Measurements from ENCODE around the gene CNPY1. TPM values are rescaled to one million over a fixed set of nuclear protein-coding genes. Genes with fewer than 3 reads are reported as not detected.

CNPY1 gene
- total RNA-seq, 1 experiment from 2014 or later = not detected

DNA sequence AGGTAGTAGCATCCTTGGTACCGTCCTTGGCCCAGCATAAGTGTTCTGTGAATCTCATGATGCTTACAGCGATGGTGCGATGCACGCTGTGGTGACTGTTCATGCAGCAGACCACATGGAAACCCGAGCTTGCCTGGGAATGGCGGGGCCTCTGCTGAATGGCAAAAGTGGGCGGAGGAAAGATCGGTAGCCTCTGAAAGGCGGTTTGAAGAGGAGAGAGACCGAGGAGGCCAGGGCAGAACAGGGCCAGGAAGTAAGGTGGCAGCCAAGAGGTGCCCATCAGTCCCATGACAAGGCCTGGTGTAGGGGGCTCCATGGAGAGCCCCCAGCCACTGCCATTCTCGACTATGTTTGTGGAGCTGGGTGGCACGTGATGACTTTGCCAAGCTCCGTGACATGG lies 33.2 kb upstream of the CNPY1 start:
- Histone ChIP-seq H3K4me1 (ENCODE audit: insufficient read depth, low read length) (no peaks in the 10 kb centered on the region), H4K20me1 (ENCODE audit: control insufficient read depth, insufficient read depth, insufficient read length) (no peaks in the 10 kb centered on the region), H3K23me2 (ENCODE audit: insufficient read length, low read depth, low read length, poor library complexity, severe bottlenecking) (no peaks in the 10 kb centered on the region), H2AFZ (ENCODE audit: low read length) (no peak overlapping the region), H2BK20ac (ENCODE audit: low read depth, low read length, poor library complexity, severe bottlenecking) (no peak overlapping the region), H4K8ac (replicated peaks; ENCODE audit: insufficient read length, low read depth, low read length) (no peak overlapping the region), H3K27ac (ENCODE audit: insufficient read length, low read depth, low read length) (no peak overlapping the region), H3K14ac (ENCODE audit: insufficient read depth, low read length) (peak overlapping the region; percentile 8; the same call in 1 of the 2 replicates), H3K27me3 (ENCODE audit: insufficient read depth, low read length) (no peaks in the 10 kb centered on the region), H2BK15ac (ENCODE audit: low read depth, low read length) (no peak overlapping the region), H2AK5ac (ENCODE audit: insufficient read length, low read length) (no peak overlapping the region), H3K4me2 (ENCODE audit: insufficient read depth, insufficient read length, low read length) (no peak overlapping the region), H4K91ac (ENCODE audit: insufficient read length, low read depth, low read length) (no peak overlapping the region), H2BK120ac (ENCODE audit: low read depth, low read length, poor library complexity, severe bottlenecking) (no peak overlapping the region), H2BK5ac (ENCODE audit: insufficient read length, low read length) (no peak overlapping the region), H3K56ac (ENCODE audit: insufficient read length, low read depth, low read length) (no peak overlapping the region), H3K4ac (ENCODE audit: low read depth, low read length) (no peak overlapping the region), H4K5ac (ENCODE audit: insufficient read length, low read depth, low read length) (no peak overlapping the region), H3K9ac (ENCODE audit: extremely low read depth, insufficient read length, low read length) (no peak overlapping the region), H2BK12ac (ENCODE audit: insufficient read length, low read depth, low read length) (no peak overlapping the region), H3K9me3 (ENCODE audit: control insufficient read depth, low read depth, low read length) (no peaks in the 10 kb centered on the region), H3K79me2 (ENCODE audit: insufficient read depth, low read length) (no peaks in the 10 kb centered on the region), H3K79me1 (ENCODE audit: insufficient read depth, low read depth, low read length, poor library complexity, severe bottlenecking) (no peaks in the 10 kb centered on the region), H3K23ac (ENCODE audit: insufficient read length, low read depth, low read length) (no peak overlapping the region), H3K18ac (ENCODE audit: insufficient read length, low read depth, low read length) (no peak overlapping the region), H3T11ph (ENCODE audit: low read length) (no peak overlapping the region)
- no peak for DNase-seq
- Mint-ChIP-seq H3K27me3 (ENCODE audit: low read depth) (peaks cover 19% of the 10 kb centered on the region), H3K27ac (no peak overlapping the region), H3K4me1 (peaks cover 2 to 8% of the 10 kb centered on the region in 2 experiments; a peak in 2 of 4 replicates), H3K9me3 (no peaks in the 10 kb centered on the region), H3K4me3 (no peak overlapping the region), H3K36me3 (ENCODE audit: insufficient read depth in 1 of 3, low read depth in 3 of 3) (no peaks in the 10 kb centered on the region)
- WGBS (ENCODE audit: extremely low coverage, insufficient read length, low lambda C conversion rate) = no CpG with 5 or more reads among the region's 13 CpGs
- TF ChIP-seq, protein P1, sequence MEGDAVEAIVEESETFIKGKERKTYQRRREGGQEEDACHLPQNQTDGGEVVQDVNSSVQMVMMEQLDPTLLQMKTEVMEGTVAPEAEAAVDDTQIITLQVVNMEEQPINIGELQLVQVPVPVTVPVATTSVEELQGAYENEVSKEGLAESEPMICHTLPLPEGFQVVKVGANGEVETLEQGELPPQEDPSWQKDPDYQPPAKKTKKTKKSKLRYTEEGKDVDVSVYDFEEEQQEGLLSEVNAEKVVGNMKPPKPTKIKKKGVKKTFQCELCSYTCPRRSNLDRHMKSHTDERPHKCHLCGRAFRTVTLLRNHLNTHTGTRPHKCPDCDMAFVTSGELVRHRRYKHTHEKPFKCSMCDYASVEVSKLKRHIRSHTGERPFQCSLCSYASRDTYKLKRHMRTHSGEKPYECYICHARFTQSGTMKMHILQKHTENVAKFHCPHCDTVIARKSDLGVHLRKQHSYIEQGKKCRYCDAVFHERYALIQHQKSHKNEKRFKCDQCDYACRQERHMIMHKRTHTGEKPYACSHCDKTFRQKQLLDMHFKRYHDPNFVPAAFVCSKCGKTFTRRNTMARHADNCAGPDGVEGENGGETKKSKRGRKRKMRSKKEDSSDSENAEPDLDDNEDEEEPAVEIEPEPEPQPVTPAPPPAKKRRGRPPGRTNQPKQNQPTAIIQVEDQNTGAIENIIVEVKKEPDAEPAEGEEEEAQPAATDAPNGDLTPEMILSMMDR (conservative IDR thresholded peaks at IDR 0.05) = no peak

Measured in H9 (cell line).